Stimulated activated CD4-positive, alpha-beta T cell treated with anti-CD3 and anti-CD28 coated beads, Interleukin-15, amount 100 ng/mL, for 48 hours (primary cell): ENCODE results near the gene GGPS1.
A peak's percentile ranks its signal among the peaks of the same experiment; 100 is the strongest.
"Not testable (repeated sequence)": the region's sequence is repeated elsewhere in the genome, so short reads cannot be mapped to it uniquely, and the experiment has no call there.

Source experiments
- DNase-seq, 2 donors: peaks; one replicate each; pipeline ENCODE4 v3.0.0-alpha.2; 2020; ENCODE audit warnings: low read depth in 2 of 2

GGPS1 gene

GRCh38 chr1:235304549-235305451 lies 23.6 kb upstream of the GGPS1 start:
- DNase-seq: no peak

- no peak for DNase-seq
Observed at GRCh38 chr1:235307158-235308124, 20.9 kb upstream of the GGPS1 start.

GRCh38 chr1:235309206-235309605 lies 19.2 kb upstream of the GGPS1 start:
- not testable (repeated sequence) for DNase-seq

GRCh38 chr1:235313262-235313661 lies 15.1 kb upstream of the GGPS1 start:
- no peak for DNase-seq

GRCh38 chr1:235313931-235314678 lies 14.3 kb upstream of the GGPS1 start:
- no peak for DNase-seq

- DNase-seq: no peak
Observed at GRCh38 chr1:235315173-235315572, 13.2 kb upstream of the GGPS1 start.

- no peak for DNase-seq
Observed at GRCh38 chr1:235315735-235316134, 12.6 kb upstream of the GGPS1 start.

GRCh38 chr1:235317168-235317567 lies 11.2 kb upstream of the GGPS1 start:
- no peak for DNase-seq

- no peak for DNase-seq
Observed at GRCh38 chr1:235319255-235319654, 9.1 kb upstream of the GGPS1 start.

- no peak for DNase-seq
Observed at GRCh38 chr1:235320521-235321179, 7.7 kb upstream of the GGPS1 start.

GRCh38 chr1:235324296-235324695 lies 4.1 kb upstream of the GGPS1 start:
- DNase-seq: no peak

GRCh38 chr1:235325139-235325538 lies 3.2 kb upstream of the GGPS1 start:
- DNase-seq: no peak

GRCh38 chr1:235325854-235326253 lies 2.5 kb upstream of the GGPS1 start:
- DNase-seq: no peak

- DNase-seq: peak; percentile 33 to 47
Observed at GRCh38 chr1:235326719-235327558, 1.4 kb upstream of the GGPS1 start.

- peak in 1 of 2 donors; percentile 27 for DNase-seq
Observed at GRCh38 chr1:235327559-235328270, 655 bp upstream of the GGPS1 start, which contains the start of gene ARID4B. Gene ARID4B, minus strand, starts transcription at chr1:235328179. Its CDS starts 1,260 bp downstream, at chr1:235326919.

- peak in 1 of 2 donors; percentile 21 for DNase-seq
Observed at GRCh38 chr1:235329139-235329902, 951 bp downstream of the GGPS1 start.

GRCh38 chr1:235330918-235331285 lies 2.5 kb downstream of the GGPS1 start:
- no peak for DNase-seq

- DNase-seq: no peak
Observed at GRCh38 chr1:235331401-235331800, 3.0 kb downstream of the GGPS1 start.

- no peak for DNase-seq
Observed at GRCh38 chr1:235336903-235337302, 8.5 kb downstream of the GGPS1 start.
